Heart right ventricle (tissue), 16 donors: ENCODE results near the gene DST. TPM values are rescaled to one million over a fixed set of nuclear protein-coding genes. Genes with fewer than 3 reads are reported as not detected.

Experiments
- ATAC-seq, 8 donors: fragments of 200-7000 bp; cut with Tn5 transposase; one replicate each; pipeline ENCODE4 v1.9.1; 2020; ENCODE audit warnings: mild to moderate bottlenecking in 8 of 8, moderate library complexity in 8 of 8, moderate number of reproducible peaks in 1 of 8
- DNase-seq, 2 donors: peaks; one replicate each; pipeline ENCODE4 v3.0.0-alpha.2; 2020
- H3K27ac ChIP-seq, 10 donors: fragments of 200-600 bp; sonication (generic) in 2 of 10; one replicate each; pipeline versions ENCODE4 v1.5.0 to v1.8.0; 2020 to 2022; ENCODE audit warnings: mild to moderate bottlenecking in 3 of 10
- H3K27me3 ChIP-seq, 7 donors: fragments of 200-600 bp; one replicate each; pipeline ENCODE4 v1.8.0; 2021 to 2022; ENCODE audit warnings: mild to moderate bottlenecking in 2 of 7
- H3K36me3 ChIP-seq, 9 donors: fragments of 200-600 bp; sonication (generic) in 1 of 9; one replicate each; pipeline versions ENCODE4 v1.5.0 to v1.8.0; 2020 to 2022; ENCODE audit warnings: mild to moderate bottlenecking in 2 of 9
- H3K4me1 ChIP-seq, 9 donors: fragments of 200-600 bp; sonication (generic) in 1 of 9; one replicate each; pipeline versions ENCODE4 v1.5.0 to v1.8.0; 2020 to 2022; ENCODE audit warnings: mild to moderate bottlenecking in 4 of 9
- H3K4me3 ChIP-seq, 10 donors: fragments of 200-600 bp; sonication (generic) in 2 of 10; one replicate each; pipeline versions ENCODE4 v1.5.0 to v1.8.0; 2020 to 2022; ENCODE audit warnings: mild to moderate bottlenecking in 7 of 10, moderate library complexity in 2 of 10
- H3K9me3 ChIP-seq, 11 donors: fragments of 200-600 bp in 10 of 11; sonication (generic) in 2 of 11; one replicate each; pipeline versions ENCODE4 v1.5.0 to v1.8.0; 2013 to 2022; ENCODE audit warnings: mild to moderate bottlenecking in 2 of 11, control low read depth in 1 of 11, moderate library complexity in 1 of 11
- CTCF ChIP-seq, 9 donors: fragments of 200-600 bp; sonication (generic) in 2 of 9; IDR thresholded peaks; one replicate each; pipeline versions ENCODE4 v1.5.0 to v1.8.0; 2021 to 2022; ENCODE audit warnings: antibody characterized with exemption in 9 of 9, mild to moderate bottlenecking in 5 of 9, moderate library complexity in 1 of 9
- WGBS, 2 donors: extraction: QIAGEN DNeasy Blood & Tissue Kit; methylation state at CpG; one replicate each; pipeline ENCODE4 v1.1.7; 2013; ENCODE audit warnings: inconsistent platforms in 1 of 2; 5-methylcytosine and 5-hydroxymethylcytosine counted together
- intact Hi-C, 10 donors: fragments of 100-400 bp; cut with DNase I; formaldehyde crosslinking; loops; one replicate each; pipeline versions ENCODE4 v1.11.1 to v1.14.2; 2022
- polyA plus RNA-seq, 2 donors: library from polyadenylated mRNA; stranded (reverse); fragments of 200-250 nt; gene quantifications; one replicate each; pipeline ENCODE4 v1.2.3, GENCODE V29; 2013
- total RNA-seq, 10 donors: library from RNA; stranded (reverse); fragmentation: NEBNext Ultra II Directional in 3 of 10; extraction: Animal tissue kit (Norgen Biotek cat#: 25700) in 3 of 10; gene quantifications; one replicate each; pipeline versions ENCODE4 v1.2.1 to v1.2.4, GENCODE V29; 2021 to 2023
- donor health status: Arrhythmogenic right ventricular cardiomyopathy.
- donor health status: ischemic (EF 13 %, LVEDD 7.1; RV severe dilation, severe dysfunction).
- donor health status: healthy with polysubstance abuse.
- donor health status: DM: no; HTN: yes; CAD: no.
- donor health status: DM: no; HTN: no; CAD: no.
- donor health status: ischemic (EF 25% LVEDD 6.9; RV normal size, moderate dysfunction).
- donor health status: ischemic (EF 25% LVEDD 5.7; RV mildly dilated, moderate dysfunction).
- donor health status: healthy.
- donor health status: DM: yes; HTN: yes; CAD: no.
- donor health status: Ischemic cardiomyopathy.
- donor health status: ischemic (EF 35%, LVEDD 5.7; RV mildly dilated, moderate dysfunction).
- donor health status: nonischemic (EF 11% LVEDD 7.7; RV severe dilation, severe dysfunction).
- donor health status: DM: yes; HTN: yes; CAD: no.
- donor health status: PGD.
- donor health status: ischemic (EF 29% LVEDD 5.4; RV normal size, mild dysfunction).
- donor health status: nonischemic (EF 23%, LVEDD 6.1; RV moderate dilation, normal function).

The DST gene
- total and polyA plus RNA-seq, 12 donors = 103 to 619 (median 433) TPM

GRCh38 chr6:56514395-56514794 lies 128.3 kb downstream of the DST start:
- peak overlapping the region in 4 of 10 donors; percentile 41 to 59 (median 52) for H3K27ac ChIP-seq
- intact Hi-C loops = no loop called here
- WGBS, 2 donors = 15 to 19% methylated on average over 2 of the region's 2 CpGs
- no peak for TF ChIP-seq CTCF (IDR thresholded peaks at IDR 0.05)
- ATAC-seq (peak in 7 of 8 donors; percentile 37 to 82 (median 56)), DNase-seq (no peak)
- H3K36me3 ChIP-seq = peaks cover 0 to 97% (median 27%) of the 10 kb centered on the region in 9 donors
- no peaks in the 10 kb centered on the region for H3K9me3 ChIP-seq
- peaks cover 0 to 77% (median 45%) of the 10 kb centered on the region in 9 donors for H3K4me1 ChIP-seq
- H3K27me3 ChIP-seq = no peaks in the 10 kb centered on the region
- H3K4me3 ChIP-seq = no peak overlapping the region

GRCh38 chr6:56513631-56514030 lies 129.1 kb downstream of the DST start:
- intact Hi-C loops = no loop called here
- peaks cover 0 to 97% (median 27%) of the 10 kb centered on the region in 9 donors for H3K36me3 ChIP-seq

GRCh38 chr6:56511591-56511990 lies 131.1 kb downstream of the DST start:
- TF ChIP-seq CTCF (IDR thresholded peaks at IDR 0.05) = no peak
- ATAC-seq (no peak), DNase-seq (no peak)
- WGBS, 2 donors = 49 to 62% methylated on average over 2 of the region's 2 CpGs
- Histone ChIP-seq H3K9me3 (no peaks in the 10 kb centered on the region), H3K4me1 (peaks cover 0 to 92% (median 62%) of the 10 kb centered on the region in 9 donors), H3K36me3 (peaks cover 0 to 95% (median 29%) of the 10 kb centered on the region in 9 donors), H3K27ac (peak overlapping the region in 3 of 10 donors; percentile 21 to 49 (median 31)), H3K4me3 (no peak overlapping the region), H3K27me3 (no peaks in the 10 kb centered on the region)
- intact Hi-C loops = no loop called here

More at GRCh38 chr6:56513631-56514030, 129.1 kb downstream of the DST start:
- Histone ChIP-seq H3K4me1 (peaks cover 0 to 85% (median 52%) of the 10 kb centered on the region in 9 donors), H3K27ac (peak overlapping the region in 5 of 10 donors; percentile 18 to 62 (median 34)), H3K4me3 (no peak overlapping the region), H3K27me3 (no peaks in the 10 kb centered on the region), H3K9me3 (no peaks in the 10 kb centered on the region)
- 94 to 100% methylated on average over 1 of the region's 1 CpG for WGBS, 2 donors
- no peak for TF ChIP-seq CTCF (IDR thresholded peaks at IDR 0.05)
- ATAC-seq (no peak), DNase-seq (no peak)

GRCh38 chr6:56510984-56511531 lies 131.6 kb downstream of the DST start:
- H3K27ac ChIP-seq = peak overlapping the region in 6 of 10 donors; percentile 5 to 72 (median 46)
- H3K36me3 ChIP-seq = peaks cover 0 to 95% (median 29%) of the 10 kb centered on the region in 9 donors
- no peak for TF ChIP-seq CTCF (IDR thresholded peaks at IDR 0.05)
- WGBS, 2 donors = 44 to 50% methylated on average over 3 of the region's 3 CpGs
- H3K4me3 ChIP-seq = no peak overlapping the region
- H3K27me3 ChIP-seq = no peaks in the 10 kb centered on the region
- H3K9me3 ChIP-seq = no peaks in the 10 kb centered on the region
- DNase-seq = peak in 1 of 2 donors; percentile 69
- peak; percentile 63 to 94 (median 88) for ATAC-seq
- H3K4me1 ChIP-seq = peaks cover 0 to 92% (median 63%) of the 10 kb centered on the region in 9 donors
- intact Hi-C loops = no loop called here
